ENCODE data around the gene RETREG3. TPM values are rescaled to one million over a fixed set of nuclear protein-coding genes. Genes with fewer than 3 reads are reported as not detected.
A peak's percentile ranks its signal among the peaks of the same experiment; 100 is the strongest.
"Not testable (repeated sequence)": the region's sequence is repeated elsewhere in the genome, so short reads cannot be mapped to it uniquely, and the experiment has no call there.

RETREG3 gene
- total and polyA plus RNA-seq, 2 experiments from 2014 or later, result 48.0 to 56.4 TPM

DNA sequence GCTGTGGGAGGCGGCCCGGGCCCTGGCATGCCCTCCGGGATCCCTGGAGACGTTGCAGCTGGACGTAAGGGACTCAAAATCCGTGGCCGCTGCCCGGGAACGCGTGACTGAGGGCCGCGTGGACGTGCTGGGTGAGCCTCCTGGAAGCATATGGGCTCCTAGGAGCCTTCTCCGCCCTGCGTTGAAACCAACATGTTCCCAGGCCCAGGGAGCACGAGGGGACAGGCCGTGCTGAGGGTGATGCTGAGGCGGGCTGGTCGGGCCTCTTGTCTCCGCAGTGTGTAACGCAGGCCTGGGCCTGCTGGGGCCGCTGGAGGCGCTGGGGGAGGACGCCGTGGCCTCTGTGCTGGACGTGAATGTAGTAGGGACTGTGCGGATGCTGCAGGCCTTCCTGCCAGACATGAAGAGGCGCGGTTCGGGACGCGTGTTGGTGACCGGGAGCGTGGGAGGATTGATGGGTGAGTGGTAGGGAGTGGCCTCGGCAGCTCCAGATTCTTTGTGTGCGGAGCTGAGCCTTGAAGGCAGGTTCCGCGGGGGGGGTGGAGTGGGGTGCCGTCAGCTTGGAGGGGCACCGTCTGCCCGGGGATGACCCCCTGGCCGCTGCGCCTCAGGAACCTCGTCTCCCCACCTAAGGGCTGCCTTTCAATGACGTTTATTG lies 55.9 kb downstream of the RETREG3 start:
- Histone ChIP-seq H3K4me3 (no peak overlapping the region), H3K9me3 (ENCODE audit: low read depth) (no peaks in the 10 kb centered on the region), H3K27ac (no peak overlapping the region), H3K4me1 (ENCODE audit: low read depth) (peaks cover 5% of the 10 kb centered on the region), H3K27me3 (no peaks in the 10 kb centered on the region), H3K36me3 (no peaks in the 10 kb centered on the region)
- TF ChIP-seq, protein P1, sequence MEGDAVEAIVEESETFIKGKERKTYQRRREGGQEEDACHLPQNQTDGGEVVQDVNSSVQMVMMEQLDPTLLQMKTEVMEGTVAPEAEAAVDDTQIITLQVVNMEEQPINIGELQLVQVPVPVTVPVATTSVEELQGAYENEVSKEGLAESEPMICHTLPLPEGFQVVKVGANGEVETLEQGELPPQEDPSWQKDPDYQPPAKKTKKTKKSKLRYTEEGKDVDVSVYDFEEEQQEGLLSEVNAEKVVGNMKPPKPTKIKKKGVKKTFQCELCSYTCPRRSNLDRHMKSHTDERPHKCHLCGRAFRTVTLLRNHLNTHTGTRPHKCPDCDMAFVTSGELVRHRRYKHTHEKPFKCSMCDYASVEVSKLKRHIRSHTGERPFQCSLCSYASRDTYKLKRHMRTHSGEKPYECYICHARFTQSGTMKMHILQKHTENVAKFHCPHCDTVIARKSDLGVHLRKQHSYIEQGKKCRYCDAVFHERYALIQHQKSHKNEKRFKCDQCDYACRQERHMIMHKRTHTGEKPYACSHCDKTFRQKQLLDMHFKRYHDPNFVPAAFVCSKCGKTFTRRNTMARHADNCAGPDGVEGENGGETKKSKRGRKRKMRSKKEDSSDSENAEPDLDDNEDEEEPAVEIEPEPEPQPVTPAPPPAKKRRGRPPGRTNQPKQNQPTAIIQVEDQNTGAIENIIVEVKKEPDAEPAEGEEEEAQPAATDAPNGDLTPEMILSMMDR (IDR thresholded peaks at IDR 0.05; ENCODE audit: low read depth, low read length), result peak; percentile 36
- DNase-seq (ENCODE audit: low read depth in 1 of 2, low spot score in 1 of 2), result peak in 1 of 2 donors; percentile 62

DNA sequence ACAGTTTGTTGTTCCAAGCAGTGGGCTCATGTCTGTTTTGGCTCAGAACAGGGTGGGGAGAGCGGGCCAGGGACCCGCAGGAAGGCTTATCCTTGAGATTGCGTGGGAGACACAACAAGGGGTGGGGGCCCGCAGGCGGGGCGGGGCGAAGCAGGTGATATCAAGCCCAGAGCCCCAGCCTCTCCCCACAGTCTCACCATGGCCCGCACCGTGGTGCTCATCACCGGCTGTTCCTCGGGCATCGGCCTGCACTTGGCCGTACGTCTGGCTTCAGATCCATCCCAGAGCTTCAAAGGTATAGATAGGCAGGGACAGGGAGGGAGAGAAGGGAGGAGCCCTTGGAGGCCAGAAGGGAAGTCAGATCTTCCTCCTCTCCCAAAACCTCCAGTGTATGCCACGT lies 56.4 kb downstream of the RETREG3 start, which contains the start of gene HSD17B1:
TSS of gene HSD17B1 (plus strand) at position 188 of the 400 bp plus-strand sequence. CDS start at position 199, 11 bp downstream.
- H3K4me3 ChIP-seq; H3K9me3 ChIP-seq (ENCODE audit: low read depth); DNase-seq (ENCODE audit: low read depth in 1 of 2, low spot score in 1 of 2); H3K27me3 ChIP-seq; H3K4me1 ChIP-seq (ENCODE audit: low read depth); H3K36me3 ChIP-seq; H3K27ac ChIP-seq: not testable (repeated sequence)

DNA sequence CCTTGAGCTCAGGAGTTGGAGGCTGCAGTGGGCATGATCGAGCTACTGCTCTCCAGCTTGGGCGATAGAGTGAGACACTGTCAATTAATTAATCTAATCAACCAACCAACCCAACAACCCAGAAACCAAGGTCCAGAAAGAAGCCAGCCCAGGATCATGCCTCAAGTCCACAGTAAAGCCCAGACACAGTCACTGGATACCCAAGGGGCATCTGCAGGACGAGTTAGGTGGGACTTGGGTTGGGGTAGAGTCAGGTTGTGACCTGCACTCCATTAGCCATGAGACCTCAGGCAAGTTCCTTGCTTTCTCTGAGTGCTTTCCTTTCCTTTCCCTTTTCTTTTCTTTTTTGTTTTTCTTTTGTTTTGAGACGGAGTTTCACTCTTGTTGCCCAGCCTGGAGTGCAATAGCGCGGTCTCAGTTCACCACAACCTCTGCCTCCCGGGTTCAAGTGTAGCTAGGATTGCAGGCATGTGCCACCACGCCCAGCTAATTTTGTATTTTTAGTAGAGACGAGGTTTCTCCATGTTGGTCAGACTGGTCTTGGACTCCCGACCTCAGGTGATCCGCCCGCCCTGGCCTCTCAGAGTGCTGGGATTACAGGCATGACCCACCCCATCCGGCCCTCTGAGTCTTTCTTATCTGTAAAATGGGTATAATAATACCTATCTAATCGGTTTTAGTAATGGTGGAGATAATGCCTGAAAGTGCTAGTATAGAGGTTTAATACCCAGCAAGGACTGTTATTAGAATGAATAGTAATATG lies 60.0 kb downstream of the RETREG3 start:
- Histone ChIP-seq H3K4me3 (peak overlapping the region; percentile 25), H3K27ac (no peak overlapping the region), H3K36me3 (no peaks in the 10 kb centered on the region), H3K27me3 (no peaks in the 10 kb centered on the region), H3K4me1 (ENCODE audit: low read depth) (no peaks in the 10 kb centered on the region), H3K9me3 (ENCODE audit: low read depth) (no peaks in the 10 kb centered on the region)
- no peak for DNase-seq (ENCODE audit: low read depth in 1 of 2, low spot score in 1 of 2)
- TF ChIP-seq, protein P1 (IDR thresholded peaks at IDR 0.05; ENCODE audit: low read depth, low read length), result no peak

DNA sequence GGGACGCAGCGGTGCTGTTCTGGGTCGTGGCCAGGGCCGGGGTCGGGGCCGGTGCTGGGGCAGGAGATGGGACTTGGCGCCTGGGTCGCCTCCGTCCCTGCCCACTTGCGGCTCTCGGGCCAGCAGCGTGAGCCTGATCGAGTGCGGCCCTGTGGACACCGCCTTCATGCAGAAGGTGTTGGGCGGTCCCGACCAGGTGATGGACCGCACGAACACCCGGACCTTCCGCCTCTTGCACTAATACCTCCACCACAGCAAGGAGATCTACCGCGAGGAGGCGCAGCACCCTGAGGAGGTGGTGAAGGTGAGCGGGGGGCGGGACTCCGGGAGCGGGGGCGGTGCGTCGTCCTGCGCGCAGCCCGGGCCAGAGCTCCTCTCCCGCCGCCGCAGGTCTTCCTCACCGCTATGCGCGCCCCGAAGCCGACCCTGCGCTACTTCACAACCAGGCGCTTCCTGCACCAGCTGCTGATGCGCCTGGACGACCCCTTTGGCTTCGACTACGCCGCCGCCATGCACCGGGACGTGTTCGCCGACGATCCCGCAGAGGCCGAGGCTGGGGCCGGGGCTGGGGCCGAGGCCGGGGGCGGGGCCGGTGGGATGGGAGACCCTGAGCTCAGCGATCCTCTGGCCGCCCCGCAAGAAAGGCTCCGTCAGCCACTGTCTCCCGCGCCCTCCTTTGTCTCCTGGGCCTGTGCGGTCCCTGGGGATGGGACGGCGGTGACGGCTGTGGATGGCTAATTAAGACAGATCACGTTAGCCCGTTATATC lies 60.9 kb downstream of the RETREG3 start:
- no peaks in the 10 kb centered on the region for H3K9me3 ChIP-seq (ENCODE audit: low read depth)
- no peak overlapping the region for H3K27ac ChIP-seq
- H3K4me1 ChIP-seq (ENCODE audit: low read depth), result no peaks in the 10 kb centered on the region
- peak; percentile 60 to 84 for DNase-seq (ENCODE audit: low read depth in 1 of 2, low spot score in 1 of 2)
- TF ChIP-seq, protein P1 (IDR thresholded peaks at IDR 0.05; ENCODE audit: low read depth, low read length), result peak; percentile 43
- peak overlapping the region; percentile 25 for H3K4me3 ChIP-seq
- no peaks in the 10 kb centered on the region for H3K27me3 ChIP-seq
- H3K36me3 ChIP-seq, result peaks cover 2% of the 10 kb centered on the region

DNA sequence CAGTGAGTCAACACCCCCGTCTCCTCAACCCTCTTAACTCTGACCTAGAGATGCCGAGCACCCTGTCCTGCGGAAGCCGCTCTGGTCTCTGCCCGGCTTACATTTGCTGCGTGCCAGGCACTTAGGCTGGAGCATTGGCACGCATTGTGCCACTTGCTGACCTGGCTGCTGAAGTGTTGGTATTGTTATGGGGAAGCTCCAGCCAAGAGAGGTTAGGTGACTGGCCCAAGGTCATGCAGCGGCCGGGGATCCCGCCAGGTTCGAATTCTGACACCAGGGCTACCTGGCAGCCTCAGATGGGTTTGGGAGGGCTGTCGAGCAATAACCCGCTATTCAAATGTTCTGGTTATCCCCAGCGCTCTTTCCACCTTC lies 61.5 kb downstream of the RETREG3 start:
- Histone ChIP-seq H3K36me3 (peaks cover 2% of the 10 kb centered on the region), H3K4me3 (no peak overlapping the region), H3K4me1 (ENCODE audit: low read depth) (no peaks in the 10 kb centered on the region), H3K27ac (no peak overlapping the region), H3K27me3 (no peaks in the 10 kb centered on the region), H3K9me3 (ENCODE audit: low read depth) (no peaks in the 10 kb centered on the region)
- no peak for DNase-seq (ENCODE audit: low read depth in 1 of 2, low spot score in 1 of 2)
- TF ChIP-seq, protein P1 (IDR thresholded peaks at IDR 0.05; ENCODE audit: low read depth, low read length), result no peak

Data from cardiac muscle cell (in vitro differentiated cells and primary cell).